CD4-positive, alpha-beta T cell treated with Interleukin-6 at 100 ng/mL for 8 hours (primary cell): Measurements from ENCODE around the gene A3GALT2.
A peak's percentile ranks its signal among the peaks of the same experiment; 100 is the strongest.

ENCODE experiments used
- DNase-seq: peaks from one replicate; pipeline ENCODE4 v3.0.0-alpha.2; 2020; ENCODE audit warnings: mixed read lengths, low spot score

The A3GALT2 gene

GRCh38 chr1:33320619-33321165 is at the start of gene A3GALT2:
Gene A3GALT2 (minus strand): TSS chr1:33321098. CDS start chr1:33321098, 0 bp downstream.
- no peak for DNase-seq

DNA sequence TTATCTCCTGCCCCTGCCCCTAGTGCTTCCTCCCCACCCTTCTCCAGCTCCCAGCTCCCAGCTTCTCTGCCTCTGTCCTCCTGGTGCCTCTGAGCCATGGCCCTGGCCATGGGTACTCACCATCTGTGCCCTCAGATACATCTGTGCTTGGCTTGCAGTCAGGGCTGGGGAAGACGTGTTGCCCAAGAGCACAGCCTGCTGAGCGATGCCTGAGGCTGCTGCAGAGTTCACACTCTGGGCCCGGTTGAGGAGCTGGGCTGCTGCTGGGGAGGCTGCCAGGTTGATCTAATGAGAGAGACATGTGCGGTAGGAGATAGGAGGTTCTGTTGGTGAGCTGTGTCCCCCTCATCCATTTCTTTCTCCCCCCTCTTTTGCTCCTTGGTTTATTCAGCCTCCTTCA is 49.4 kb upstream of the A3GALT2 start:
- DNase-seq, result no peak

GRCh38 chr1:33369764-33370163 is 48.9 kb upstream of the A3GALT2 start:
- DNase-seq, result no peak

DNA sequence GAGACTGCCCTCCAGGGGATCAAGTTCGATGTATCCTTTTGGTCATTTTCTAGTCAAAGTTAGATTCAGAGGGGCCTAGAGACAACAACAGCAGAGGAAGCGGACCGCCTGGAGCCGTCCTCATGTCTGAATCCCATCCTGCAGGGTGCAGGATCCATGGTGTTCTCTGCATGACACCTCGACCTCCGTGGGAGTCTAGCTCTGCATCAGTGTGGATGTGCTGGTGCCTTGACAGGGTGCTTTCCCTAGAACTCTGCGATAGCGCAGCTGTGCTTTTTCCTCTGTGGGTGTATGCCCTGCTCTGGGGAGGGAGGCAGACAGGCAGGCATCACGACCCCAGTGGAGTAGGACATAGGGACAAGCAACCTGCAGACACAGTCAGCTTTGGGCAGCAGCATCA is 48.2 kb upstream of the A3GALT2 start:
- no peak for DNase-seq

- DNase-seq, result no peak
Observed at GRCh38 chr1:33368431-33368830, 47.5 kb upstream of the A3GALT2 start.

DNA sequence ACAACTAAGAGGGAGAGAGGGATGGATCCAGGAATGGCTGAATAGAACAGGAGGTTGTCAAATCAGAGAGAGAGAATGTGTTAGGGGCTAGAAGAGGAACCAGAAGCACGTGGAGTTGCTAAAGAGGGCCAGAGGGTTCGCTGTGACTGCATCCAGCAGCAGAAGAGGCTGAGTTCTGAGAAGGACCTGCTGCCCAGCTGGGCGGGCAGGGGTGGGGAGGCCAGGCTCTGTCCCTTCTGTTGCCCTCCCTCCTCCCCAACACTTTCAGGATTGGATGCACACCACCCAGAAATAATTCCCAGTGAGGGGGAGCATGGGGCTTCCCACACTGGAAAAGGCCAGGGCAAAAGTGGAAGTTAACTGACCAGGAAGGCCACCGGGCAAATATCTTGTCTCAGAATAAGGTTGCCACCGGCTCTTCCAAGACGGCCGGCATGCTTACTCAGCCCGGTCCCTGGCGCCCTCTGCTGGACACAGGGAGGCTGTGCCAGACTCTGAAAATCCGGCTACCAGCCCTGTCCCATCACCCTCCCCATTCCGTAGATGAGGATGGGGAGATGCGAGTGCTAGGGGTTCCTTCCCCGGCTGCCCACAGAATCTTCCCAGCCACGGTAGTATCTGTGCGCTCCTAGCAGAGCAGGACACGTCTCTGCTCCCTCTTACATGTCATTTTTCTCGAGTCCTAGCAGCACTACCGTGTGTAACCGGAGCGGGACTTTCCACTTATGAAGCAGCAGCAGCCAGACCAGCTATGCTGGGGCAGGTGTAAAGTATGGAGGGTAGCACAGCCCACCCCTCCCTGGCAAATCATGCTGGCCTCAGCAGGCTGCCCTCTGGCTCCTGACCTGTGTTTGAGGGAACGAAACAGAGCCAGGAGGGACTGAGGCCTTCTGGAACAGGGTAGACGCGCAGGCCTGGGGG is 46.8 kb upstream of the A3GALT2 start:
- DNase-seq, result peak; percentile 84

GRCh38 chr1:33366762-33367484 is 46.0 kb upstream of the A3GALT2 start:
- no peak for DNase-seq

DNA sequence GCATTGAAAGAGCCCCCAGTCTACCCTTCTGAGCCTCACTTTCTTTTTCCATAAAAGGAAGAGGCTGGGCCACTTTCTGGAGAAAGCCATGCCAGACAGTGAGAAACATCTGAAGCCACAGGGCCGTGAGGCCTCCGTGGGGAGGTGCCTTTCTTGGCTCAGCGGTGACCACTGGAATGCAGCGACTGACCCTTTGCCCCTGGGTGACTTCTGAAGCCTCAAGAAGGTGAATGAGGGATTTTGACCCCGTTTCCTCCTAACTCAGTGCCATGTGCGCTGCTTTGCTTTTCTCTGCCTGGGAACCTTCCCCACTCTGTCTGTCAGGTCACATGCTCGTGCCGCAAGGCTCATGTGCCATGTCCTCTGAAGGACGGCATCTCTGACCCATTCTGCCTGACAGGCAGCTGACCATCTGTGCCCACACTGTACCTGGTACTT is 44.7 kb upstream of the A3GALT2 start:
- DNase-seq, result no peak

- no peak for DNase-seq
Observed at GRCh38 chr1:33364565-33364918, 43.6 kb upstream of the A3GALT2 start.

DNA sequence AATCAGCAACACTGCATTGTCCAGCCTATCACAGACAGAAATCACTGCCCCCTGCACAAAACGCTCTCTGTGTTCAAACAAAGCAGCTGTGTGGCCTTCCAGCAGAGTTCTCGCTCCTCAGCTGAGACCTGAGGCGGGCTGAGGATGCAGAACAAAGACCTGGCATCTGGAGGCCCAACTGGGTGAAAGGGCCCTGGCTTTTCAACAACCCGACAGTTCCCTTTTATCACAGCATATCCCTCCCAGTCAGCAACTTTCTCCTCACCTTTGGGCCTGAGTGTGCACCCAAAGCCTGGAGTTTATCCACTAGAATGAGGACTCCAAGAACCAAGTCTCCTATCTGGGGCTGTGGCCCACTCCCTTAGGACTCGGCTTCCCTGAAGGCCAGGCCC is 42.6 kb upstream of the A3GALT2 start:
- no peak for DNase-seq

DNA sequence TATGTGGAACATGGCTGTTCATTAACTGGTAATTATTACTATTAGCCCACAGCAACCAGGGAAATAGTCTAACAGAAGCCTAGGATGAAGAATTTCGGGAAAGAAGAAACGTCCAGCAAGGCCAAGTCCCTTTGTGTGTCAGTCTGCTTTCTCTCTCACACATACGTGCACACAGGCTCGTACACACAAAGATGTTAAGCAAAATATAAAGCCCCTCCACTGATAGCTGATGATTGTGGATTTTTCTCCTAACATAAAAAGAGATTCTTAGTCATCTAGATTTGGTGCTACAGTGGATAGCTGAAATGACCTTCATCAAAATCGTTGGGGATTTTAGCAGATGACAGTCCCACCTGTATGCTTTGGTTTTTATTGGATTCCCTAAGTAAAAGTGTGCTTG is 42.1 kb upstream of the A3GALT2 start:
- DNase-seq, result no peak

DNA sequence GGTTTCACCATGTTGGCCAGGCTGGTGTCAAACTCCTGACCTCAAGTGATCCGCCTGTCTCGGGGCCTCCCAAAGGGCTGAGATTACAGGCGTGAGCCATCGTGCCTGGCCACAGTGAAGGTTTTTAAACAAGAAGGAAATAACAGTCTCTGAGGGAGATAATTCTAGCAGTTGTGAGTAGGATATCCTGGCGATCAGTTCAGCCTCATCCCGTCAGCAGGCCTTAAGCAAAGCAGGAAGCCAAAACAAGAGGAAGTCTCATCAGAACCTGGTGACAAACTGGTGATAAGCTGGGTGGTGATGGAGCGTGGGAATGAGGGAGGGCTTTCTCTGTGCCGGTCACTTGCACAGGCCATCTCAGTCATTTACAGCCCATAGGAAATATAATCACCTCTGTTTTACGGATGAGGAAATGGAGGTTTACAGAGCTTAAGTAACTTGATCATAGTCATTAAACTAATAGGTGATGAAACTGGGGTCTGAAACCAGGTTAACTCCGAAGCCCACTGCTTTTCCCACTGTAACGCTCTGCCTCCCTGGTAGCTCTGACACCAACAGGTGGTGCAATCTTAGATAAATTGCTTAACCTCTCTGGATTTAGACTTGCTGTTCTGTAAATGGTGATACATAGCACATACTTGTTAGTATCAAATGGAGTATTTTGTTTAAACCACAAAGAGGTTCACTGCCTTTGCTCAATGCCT is 40.8 kb upstream of the A3GALT2 start:
- no peak for DNase-seq

GRCh38 chr1:33360367-33360766 is 39.5 kb upstream of the A3GALT2 start:
- no peak for DNase-seq

DNA sequence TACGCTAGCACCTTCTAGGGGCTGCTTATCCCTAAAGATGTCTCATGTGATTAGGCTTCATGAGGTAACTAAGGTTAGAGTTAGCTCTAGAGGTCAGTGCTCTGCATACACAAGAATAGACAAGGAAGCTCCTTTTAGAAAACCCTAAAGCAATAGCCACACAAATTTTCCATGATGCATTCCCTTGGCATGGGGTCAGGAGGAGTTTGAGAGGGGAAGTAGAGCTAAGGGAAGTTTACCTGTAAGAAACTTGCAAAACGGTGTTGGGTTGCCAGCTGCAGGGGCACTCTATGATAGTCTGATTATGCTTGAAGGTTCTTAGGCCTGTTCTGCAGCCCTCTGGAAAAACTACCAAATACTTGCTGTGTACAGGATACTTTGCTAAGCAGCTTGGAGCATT is 39.0 kb upstream of the A3GALT2 start:
- DNase-seq, result no peak

DNA sequence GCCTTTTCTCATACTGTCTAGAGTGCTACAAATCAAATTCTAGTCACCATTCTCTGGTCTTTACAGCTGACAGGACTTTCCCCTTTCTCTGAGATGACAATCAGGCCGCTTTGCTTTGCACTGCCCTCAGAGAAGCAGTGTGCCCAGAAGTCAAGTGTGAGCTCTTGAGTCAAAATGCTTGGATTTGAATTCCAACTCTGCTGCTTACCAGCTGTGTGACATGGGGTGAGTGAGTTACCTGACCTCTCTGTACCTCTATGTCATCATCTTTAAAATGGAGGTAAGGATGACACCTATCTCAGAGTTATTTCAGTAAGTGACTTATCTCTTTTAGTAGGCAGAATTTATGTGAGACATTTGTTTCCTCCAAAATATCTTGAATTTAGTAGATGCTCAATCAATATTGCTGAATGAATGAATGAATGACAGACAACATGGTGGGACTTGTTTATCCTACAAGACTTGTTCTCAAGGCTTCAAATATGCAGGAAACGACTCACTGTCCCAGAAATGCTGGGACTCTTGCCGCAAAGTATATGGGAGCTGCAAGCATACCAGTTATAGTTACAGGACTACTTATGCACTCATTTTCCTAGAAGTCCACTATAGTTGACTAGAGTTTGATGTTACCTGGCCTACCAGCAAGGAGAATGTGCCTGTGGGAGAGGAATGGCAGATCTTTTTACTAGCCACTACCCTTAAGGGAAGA is 38.1 kb upstream of the A3GALT2 start:
- no peak for DNase-seq

DNA sequence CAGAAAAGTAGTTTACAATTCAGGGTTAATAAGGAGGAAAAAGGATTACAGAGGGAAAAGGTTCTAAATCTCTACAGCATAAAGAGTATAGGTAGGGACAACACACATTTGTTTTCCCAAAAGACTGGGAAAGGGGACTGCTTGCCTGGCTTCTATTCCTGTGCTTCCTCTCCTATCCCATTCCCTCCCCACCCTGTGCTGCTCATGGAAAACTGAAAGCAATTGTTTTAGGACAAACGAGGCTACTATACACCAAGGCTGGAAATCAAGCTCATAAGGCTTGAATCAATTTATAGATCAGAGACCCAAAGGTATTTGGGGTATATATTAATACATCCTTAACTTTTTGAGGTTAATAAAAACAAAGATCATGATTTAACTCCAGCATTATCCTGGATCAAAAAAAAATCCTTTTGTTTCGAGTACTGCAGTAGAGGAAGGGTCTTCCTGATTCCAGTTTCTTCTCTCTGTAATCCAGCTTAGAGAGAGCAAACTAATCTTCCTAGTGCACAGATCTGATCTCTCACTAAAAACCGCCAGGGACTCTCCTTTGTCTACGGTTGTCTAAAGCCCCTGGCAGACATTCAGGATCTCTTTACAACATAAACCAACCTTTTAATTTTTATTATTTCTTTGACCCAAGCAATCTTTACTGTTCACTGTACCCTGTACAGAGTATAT is 37.4 kb upstream of the A3GALT2 start:
- DNase-seq, result no peak

- DNase-seq, result no peak
Observed at GRCh38 chr1:33357099-33357498, 36.2 kb upstream of the A3GALT2 start.

DNA sequence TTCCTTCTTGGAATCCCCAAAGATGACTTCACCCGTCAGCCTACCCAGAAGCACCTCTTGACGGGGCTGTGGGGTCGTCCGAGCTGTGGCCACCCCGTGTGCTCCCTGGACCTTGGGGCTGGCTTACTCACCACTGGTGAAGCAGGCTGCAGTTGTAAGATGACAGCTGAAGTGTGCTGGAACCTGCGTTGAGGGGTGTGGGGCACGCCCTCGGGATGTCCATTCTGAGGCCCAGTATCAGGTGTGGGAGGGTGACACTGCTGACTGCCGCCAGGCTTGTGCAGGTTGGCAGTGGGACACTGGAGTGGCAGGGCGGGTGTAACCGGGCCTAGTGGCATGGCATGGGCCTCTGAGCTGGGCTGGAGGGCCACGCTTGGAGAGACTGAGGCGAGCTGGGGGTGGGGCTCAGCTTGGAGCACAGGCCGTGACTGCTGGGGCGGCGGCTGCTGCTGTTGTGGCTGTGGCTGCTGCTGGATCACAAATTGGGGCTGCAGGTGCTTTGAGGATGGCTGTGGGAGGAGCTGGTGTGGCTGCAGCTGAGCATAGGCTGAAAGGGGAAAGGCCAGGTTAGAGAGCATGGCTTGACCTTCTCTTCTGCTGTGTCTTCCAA is 33.9 kb upstream of the A3GALT2 start:
- DNase-seq, result no peak

- DNase-seq, result no peak
Observed at GRCh38 chr1:33353531-33353930, 32.6 kb upstream of the A3GALT2 start.

DNA sequence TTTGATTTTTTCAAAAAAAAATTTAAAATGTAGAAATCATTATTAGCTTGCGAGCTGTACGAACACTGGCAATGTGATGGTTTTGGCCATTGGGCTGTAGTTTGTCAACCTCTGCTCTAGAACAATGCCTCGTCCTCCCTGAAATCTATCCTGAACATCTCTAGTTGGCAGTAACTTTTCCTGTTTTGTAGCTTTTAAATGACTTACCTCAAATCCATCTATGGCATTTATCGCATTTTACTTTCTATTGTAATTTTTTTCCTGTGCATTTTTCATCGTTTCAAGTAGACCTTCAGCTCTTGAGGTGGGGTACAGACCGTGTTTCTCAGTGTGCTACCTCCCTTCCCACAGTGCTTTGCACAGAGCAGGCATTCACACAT is 30.4 kb upstream of the A3GALT2 start:
- DNase-seq, result no peak
